ENCODE results near the gene FAM43B.

The FAM43B gene

GRCh38 chr1:20593756-20594155 lies 41.4 kb downstream of the FAM43B start:
- DNase-seq = no peak

- DNase-seq = no peak
Measured at GRCh38 chr1:20594746-20595145, 42.4 kb downstream of the FAM43B start.

GRCh38 chr1:20596106-20596505 lies 43.7 kb downstream of the FAM43B start:
- no peak for DNase-seq

GRCh38 chr1:20597650-20598049 lies 45.3 kb downstream of the FAM43B start:
- DNase-seq = no peak

- no peak for DNase-seq
Measured at GRCh38 chr1:20600156-20600555, 47.8 kb downstream of the FAM43B start.

- DNase-seq = peak; percentile 75
Measured at GRCh38 chr1:20601129-20601825, 48.9 kb downstream of the FAM43B start.

GRCh38 chr1:20602851-20603450 lies 50.6 kb downstream of the FAM43B start:
- peak; percentile 40 for DNase-seq

GRCh38 chr1:20603504-20604464 lies 51.4 kb downstream of the FAM43B start:
- DNase-seq = peak; percentile 100
